WTC11 (cell line): ENCODE results near the gene FLT1. TPM values are rescaled to one million over a fixed set of nuclear protein-coding genes. Genes with fewer than 3 reads are reported as not detected.
A peak's percentile ranks its signal among the peaks of the same experiment; 100 is the strongest.

Source experiments
- ATAC-seq: fragments of 200-7000 bp; cut with Tn5 transposase; 2 replicates; pipeline ENCODE4 v1.10.0; 2021; ENCODE audit warnings: mild to moderate bottlenecking, moderate library complexity
- CTCF ChIA-PET: fragments of 300-600 bp; sonication (Branson Sonifier 250); formaldehyde crosslinking; loops from one replicate; lab custom pipeline; 2021; ENCODE audit warnings: antibody characterized with exemption; lab: Charles Lee
- POLR2A ChIA-PET: fragments of 350-600 bp; sonication (Branson Sonifier 250); formaldehyde crosslinking; loops from one replicate; lab custom pipeline; 2021; ENCODE audit warnings: antibody characterized with exemption; lab: Charles Lee
- DNase-seq: peaks from one replicate; pipeline ENCODE4 v3.0.0; 2021; ENCODE audit warnings: low spot score
- H3K27ac Mint-ChIP-seq: 2 replicates; pipeline ENCODE4 v1.8.0; 2021; ENCODE audit warnings: mixed read lengths
- H3K27me3 Mint-ChIP-seq: 2 replicates; pipeline ENCODE4 v1.8.0; 2021; ENCODE audit warnings: low read depth, mild to moderate bottlenecking, moderate library complexity, mixed read lengths
- H3K36me3 Mint-ChIP-seq: 2 replicates; pipeline ENCODE4 v1.8.0; 2021; ENCODE audit warnings: mixed read lengths
- H3K4me1 Mint-ChIP-seq: 2 replicates; pipeline ENCODE4 v1.8.0; 2022; ENCODE audit warnings: mixed read lengths
- H3K4me3 Mint-ChIP-seq: 2 replicates; pipeline ENCODE4 v1.8.0; 2021; ENCODE audit warnings: mild to moderate bottlenecking, moderate library complexity, mixed read lengths
- H3K9me3 Mint-ChIP-seq: 2 replicates; pipeline ENCODE4 v1.8.0; 2021; ENCODE audit warnings: mixed read lengths
- AR ChIP-seq: fragments of 250-450 bp; sonication (Bioruptor Pico); IDR thresholded peaks from 2 replicates; pipeline ENCODE4 v1.9.0; 2021; ENCODE audit warnings: mild to moderate bottlenecking
- CDX4 ChIP-seq: fragments of 250-450 bp; sonication (Bioruptor Pico); IDR thresholded peaks from 2 replicates; pipeline ENCODE4 v1.9.0; 2021; ENCODE audit warnings: moderate library complexity, mild to moderate bottlenecking, inconsistent platforms, borderline replicate concordance
- CTCF ChIP-seq: fragments of 200-600 bp; IDR thresholded peaks from 2 replicates; pipeline ENCODE4 v1.8.0; 2022; ENCODE audit warnings: antibody characterized with exemption
- E2F1 ChIP-seq: sonication (generic); formaldehyde crosslinking; IDR thresholded peaks from 2 replicates; pipeline ENCODE4 v1.8.0; 2022; ENCODE audit warnings: mild to moderate bottlenecking, missing genetic modification reagents
- E2F5 ChIP-seq: sonication (generic); formaldehyde crosslinking; IDR thresholded peaks from 2 replicates; pipeline ENCODE4 v1.8.1; 2022; ENCODE audit warnings: mild to moderate bottlenecking, moderate library complexity, missing genetic modification reagents
- EMX1 ChIP-seq: fragments of 250-450 bp; sonication (Bioruptor Pico); IDR thresholded peaks from 2 replicates; pipeline ENCODE4 v1.8.0; 2021; ENCODE audit warnings: mild to moderate bottlenecking
- ETV6 ChIP-seq: sonication (generic); formaldehyde crosslinking; IDR thresholded peaks from 2 replicates; pipeline ENCODE4 v1.8.1; 2022; ENCODE audit warnings: mild to moderate bottlenecking, missing genetic modification reagents
- PRDM15 ChIP-seq: sonication (generic); formaldehyde crosslinking; IDR thresholded peaks from 2 replicates; pipeline ENCODE4 v1.8.0; 2022; ENCODE audit warnings: missing genetic modification reagents
- STAT6 ChIP-seq: sonication (generic); formaldehyde crosslinking; conservative IDR thresholded peaks from 2 replicates; pipeline ENCODE4 v1.8.1; 2023; ENCODE audit warnings: mild to moderate bottlenecking, low read depth, missing genetic modification reagents, moderate library complexity
- ZNF121 ChIP-seq: sonication (generic); formaldehyde crosslinking; IDR thresholded peaks from 2 replicates; pipeline ENCODE4 v1.8.0; 2023; ENCODE audit warnings: missing genetic modification reagents
- ZNF219 ChIP-seq: sonication (generic); formaldehyde crosslinking; IDR thresholded peaks from 2 replicates; pipeline ENCODE4 v1.8.0; 2023; ENCODE audit warnings: missing genetic modification reagents, mild to moderate bottlenecking, borderline replicate concordance
- ZNF232 ChIP-seq: sonication (generic); formaldehyde crosslinking; IDR thresholded peaks from 2 replicates; pipeline ENCODE4 v1.8.0; 2022; ENCODE audit warnings: mild to moderate bottlenecking, missing genetic modification reagents
- ZNF263 ChIP-seq: sonication (generic); formaldehyde crosslinking; IDR thresholded peaks from 2 replicates; pipeline ENCODE4 v1.8.1; 2022; ENCODE audit warnings: low read depth, mild to moderate bottlenecking, moderate library complexity, missing genetic modification reagents
- ZNF425 ChIP-seq: fragments of 250-450 bp; sonication (Bioruptor Pico); conservative IDR thresholded peaks from 2 replicates; pipeline ENCODE4 v1.9.0; 2021; ENCODE audit warnings: mild to moderate bottlenecking
- ZNF532 ChIP-seq: fragments of 250-450 bp; sonication (Bioruptor Pico); IDR thresholded peaks from 2 replicates; pipeline ENCODE4 v1.9.0; 2021; ENCODE audit warnings: mild to moderate bottlenecking, borderline replicate concordance
- total RNA-seq: library from RNA; stranded (reverse); gene quantifications from 3 replicates; pipeline ENCODE4 v1.2.3, GENCODE V29; 2021

The FLT1 gene
- total RNA-seq, 1 experiment from 2014 or later, result 66.3 TPM

- Mint-ChIP-seq H3K9me3 (no peaks in the 10 kb centered on the region), H3K36me3 (peaks cover 13% of the 10 kb centered on the region; the same call in 1 of the 2 replicates), H3K4me3 (no peak overlapping the region), H3K27me3 (no peaks in the 10 kb centered on the region), H3K27ac (peak overlapping the region; percentile 23; the same call in 1 of the 2 replicates), H3K4me1 (peaks cover 36% of the 10 kb centered on the region)
- ChIA-PET POLR2A (interaction anchor here (0.6 to 0.7 kb wide), 2 partner anchors 170 to 962 kb away, joined by 3 to 6 read pairs; no protein-coding TSS in a partner anchor), CTCF (interaction anchor here (0.5 kb wide), 1 partner anchor 439 kb away, joined by 3 read pairs; no protein-coding TSS in a partner anchor)
- no peak for DNase-seq
- no peak for ATAC-seq
- TF ChIP-seq E2F5 (CRISPR knock-in tag) (no peak), ZNF425 (CRISPR knock-in tag) (no peak), ZNF121 (CRISPR knock-in tag) (no peak), PRDM15 (no peak), AR (CRISPR knock-in tag) (no peak), E2F1 (CRISPR knock-in tag) (no peak), CTCF (no peak), ZNF219 (CRISPR knock-in tag) (no peak), ZNF532 (no peak), EMX1 (CRISPR knock-in tag) (no peak), STAT6 (CRISPR knock-in tag) (no peak), CDX4 (CRISPR knock-in tag) (no peak), ZNF263 (CRISPR knock-in tag) (no peak), ZNF232 (CRISPR knock-in tag) (no peak), ETV6 (CRISPR knock-in tag) (no peak)
Observed at GRCh38 chr13:28357911-28358433, 137.0 kb downstream of the FLT1 start.
